Testis (tissue), 3 donors: ENCODE results near the gene SUN1. TPM values are rescaled to one million over a fixed set of nuclear protein-coding genes. Genes with fewer than 3 reads are reported as not detected.
A peak's percentile ranks its signal among the peaks of the same experiment; 100 is the strongest.

Experiments
- DNase-seq: peaks from one replicate; pipeline ENCODE4 v3.0.0-alpha.2; 2019
- H3K27ac ChIP-seq, 2 donors: fragments of 200-600 bp; sonication (generic); one replicate each; pipeline ENCODE4 v1.5.1; 2019
- H3K27me3 ChIP-seq: fragments of 200-600 bp; sonication (generic); one replicate; pipeline ENCODE4 v1.5.1; 2019
- H3K36me3 ChIP-seq: fragments of 200-600 bp; sonication (generic); one replicate; pipeline ENCODE4 v1.5.1; 2017; ENCODE audit warnings: low read depth; ENCODE audit errors: missing control alignments
- H3K4me1 ChIP-seq: fragments of 200-600 bp; sonication (generic); one replicate; pipeline ENCODE4 v1.5.1; 2019
- H3K4me3 ChIP-seq, 2 donors: fragments of 200-600 bp; sonication (generic); one replicate each; pipeline ENCODE4 v1.5.1; 2017 to 2019
- H3K9me3 ChIP-seq: fragments of 200-600 bp; sonication (generic); one replicate; pipeline ENCODE4 v1.5.1; 2017
- POLR2A ChIP-seq: fragments of 450-650 bp; IDR thresholded peaks from one replicate; pipeline ENCODE4 v1.6.1; 2017; ENCODE audit warnings: antibody characterized with exemption, mild to moderate bottlenecking, moderate library complexity
- WGBS, 2 donors: methylation state at CpG; one replicate each; pipeline ENCODE4 v1.1.5; 2018; 5-methylcytosine and 5-hydroxymethylcytosine counted together
- intact Hi-C: fragments of 100-400 bp; cut with DNase I; formaldehyde crosslinking; loops from one replicate; pipeline ENCODE4 v1.15.1; 2023; ENCODE audit warnings: low total_unique reads
- polyA plus RNA-seq: library from polyadenylated mRNA; stranded (reverse); fragments of 350-450 nt; fragmentation: Illumina TruSeq; extraction: RNeasy Lipid Tissue Mini Kit (QIAGEN cat#74804); gene quantifications from one replicate; pipeline ENCODE4 v1.2.3, GENCODE V29; 2014; ENCODE audit warnings: low read depth, low replicate concordance; ENCODE audit not compliant: insufficient read depth
- total RNA-seq, 2 donors: library from RNA; depleted of rRNA; stranded (reverse); fragments of >200 nt; gene quantifications; one replicate each; pipeline ENCODE4 v1.2.3, GENCODE V29; 2016
- TF ChIP-seq, protein P1 (sequence below), 3 experiments: fragments of 450-650 bp in 2 of 3; fragments of 200-600 bp in 1 of 3; sonication (generic) in 1 of 3; IDR thresholded peaks; one replicate each; pipeline ENCODE4 v1.5.1; 2016 to 2019; ENCODE audit warnings: antibody characterized with exemption in 3 of 3, mild to moderate bottlenecking in 2 of 3, moderate library complexity in 1 of 3

SUN1 gene
- total and polyA plus RNA-seq, 3 donors from 2014 or later: 167 to 213 (median 173) TPM

DNA sequence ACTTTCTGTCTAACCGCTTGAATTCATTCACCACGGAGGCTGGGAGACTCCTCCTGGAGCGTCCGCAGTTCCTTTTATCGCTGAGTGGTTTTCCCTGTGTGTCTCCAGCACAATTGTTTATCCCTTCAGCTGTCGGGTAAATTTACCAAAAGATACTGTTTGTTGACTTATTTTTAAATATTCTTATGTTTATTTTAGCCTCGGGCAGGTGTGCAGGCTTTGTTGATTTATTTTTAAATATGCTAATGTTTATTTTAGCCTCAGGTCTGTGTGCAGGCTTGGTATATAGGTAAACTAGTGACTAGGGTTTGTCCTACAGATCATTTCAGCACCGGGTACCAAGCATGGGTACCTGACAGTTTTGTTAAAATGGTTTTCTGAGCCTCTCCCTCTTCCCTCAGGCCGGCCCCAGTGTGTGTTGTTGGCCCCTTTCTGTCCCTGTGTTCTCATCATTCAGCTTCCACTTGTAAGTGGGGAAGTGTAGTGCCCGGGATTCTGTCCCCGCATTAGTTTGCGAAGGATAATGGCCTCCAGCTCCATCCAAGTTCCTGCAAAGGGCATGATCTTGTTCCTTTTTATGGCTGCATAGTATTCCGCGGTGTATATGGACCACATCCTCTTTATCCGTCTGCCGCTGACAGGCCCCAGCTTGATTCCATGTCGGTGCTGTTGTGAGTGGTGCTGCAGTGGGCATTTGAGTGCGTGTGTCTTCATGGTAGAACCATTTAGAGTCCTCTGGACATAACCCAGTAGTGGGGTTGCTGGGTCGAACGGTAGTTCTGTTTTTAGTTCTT, 49.4 kb downstream of the SUN1 start:
- Histone ChIP-seq H3K9me3 (no peaks in the 10 kb centered on the region), H3K4me3 (no peak overlapping the region), H3K4me1 (peaks cover 21% of the 10 kb centered on the region), H3K27me3 (no peaks in the 10 kb centered on the region), H3K36me3 (no peaks in the 10 kb centered on the region), H3K27ac (no peak overlapping the region)
- no peak for TF ChIP-seq POLR2A
- TF ChIP-seq, protein P1, sequence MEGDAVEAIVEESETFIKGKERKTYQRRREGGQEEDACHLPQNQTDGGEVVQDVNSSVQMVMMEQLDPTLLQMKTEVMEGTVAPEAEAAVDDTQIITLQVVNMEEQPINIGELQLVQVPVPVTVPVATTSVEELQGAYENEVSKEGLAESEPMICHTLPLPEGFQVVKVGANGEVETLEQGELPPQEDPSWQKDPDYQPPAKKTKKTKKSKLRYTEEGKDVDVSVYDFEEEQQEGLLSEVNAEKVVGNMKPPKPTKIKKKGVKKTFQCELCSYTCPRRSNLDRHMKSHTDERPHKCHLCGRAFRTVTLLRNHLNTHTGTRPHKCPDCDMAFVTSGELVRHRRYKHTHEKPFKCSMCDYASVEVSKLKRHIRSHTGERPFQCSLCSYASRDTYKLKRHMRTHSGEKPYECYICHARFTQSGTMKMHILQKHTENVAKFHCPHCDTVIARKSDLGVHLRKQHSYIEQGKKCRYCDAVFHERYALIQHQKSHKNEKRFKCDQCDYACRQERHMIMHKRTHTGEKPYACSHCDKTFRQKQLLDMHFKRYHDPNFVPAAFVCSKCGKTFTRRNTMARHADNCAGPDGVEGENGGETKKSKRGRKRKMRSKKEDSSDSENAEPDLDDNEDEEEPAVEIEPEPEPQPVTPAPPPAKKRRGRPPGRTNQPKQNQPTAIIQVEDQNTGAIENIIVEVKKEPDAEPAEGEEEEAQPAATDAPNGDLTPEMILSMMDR (IDR thresholded peaks at IDR 0.05): no peak
- intact Hi-C loops: no loop called here
- WGBS, 2 donors: 92 to 94% methylated on average over 20 of the region's 20 CpGs
- DNase-seq: no peak

GRCh38 chr7:882336-883035, 50.2 kb downstream of the SUN1 start:
- Histone ChIP-seq H3K27ac (no peak overlapping the region), H3K4me3 (no peak overlapping the region), H3K36me3 (no peaks in the 10 kb centered on the region), H3K27me3 (no peaks in the 10 kb centered on the region), H3K9me3 (no peaks in the 10 kb centered on the region), H3K4me1 (peaks cover 21% of the 10 kb centered on the region)
- 90 to 94% methylated on average over 34 to 37 of the region's 37 CpGs for WGBS, 2 donors
- no peak for TF ChIP-seq POLR2A
- TF ChIP-seq, protein P1 (IDR thresholded peaks at IDR 0.05): no peak
- DNase-seq: no peak
- intact Hi-C loops: no loop called here

- peaks cover 21% of the 10 kb centered on the region for H3K4me1 ChIP-seq
- H3K9me3 ChIP-seq: no peaks in the 10 kb centered on the region
- no peak overlapping the region for H3K27ac ChIP-seq
- TF ChIP-seq POLR2A: no peak
- TF ChIP-seq, protein P1 (IDR thresholded peaks at IDR 0.05): no peak
- WGBS, 2 donors: 69 to 71% methylated on average over 34 to 50 of the region's 50 CpGs
- no peaks in the 10 kb centered on the region for H3K27me3 ChIP-seq
- H3K4me3 ChIP-seq: no peak overlapping the region
- no peaks in the 10 kb centered on the region for H3K36me3 ChIP-seq
- intact Hi-C loops: no loop called here
- DNase-seq: peak; percentile 45
Measured at GRCh38 chr7:883055-884021, 51.1 kb downstream of the SUN1 start.

- TF ChIP-seq, protein P1 (IDR thresholded peaks at IDR 0.05): no peak
- no peak for TF ChIP-seq POLR2A
- no peaks in the 10 kb centered on the region for H3K9me3 ChIP-seq
- H3K27ac ChIP-seq: no peak overlapping the region
- H3K27me3 ChIP-seq: no peaks in the 10 kb centered on the region
- H3K36me3 ChIP-seq: no peaks in the 10 kb centered on the region
- peaks cover 15% of the 10 kb centered on the region for H3K4me1 ChIP-seq
- 63 to 82% methylated on average over 26 of the region's 31 CpGs for WGBS, 2 donors
- no peak for DNase-seq
- intact Hi-C loops: no loop called here
- no peak overlapping the region for H3K4me3 ChIP-seq
Measured at GRCh38 chr7:884191-885003, 52.1 kb downstream of the SUN1 start.
